SH-SY5Y (cell line): Measurements from ENCODE around the gene HMCN2.

Source experiments
- GATA2 ChIP-seq: IDR thresholded peaks from 2 replicates; pipeline ENCODE4 v1.6.1; 2011; ENCODE audit warnings: mild to moderate bottlenecking, low read depth, low read length
- GATA3 ChIP-seq: IDR thresholded peaks from 2 replicates; pipeline ENCODE4 v1.6.1; 2011; ENCODE audit warnings: low read depth, mild to moderate bottlenecking, low read length, moderate library complexity

- TF ChIP-seq GATA2: no peak
- no peak for TF ChIP-seq GATA3
Observed at GRCh38 chr9:130291474-130291873, 25.9 kb downstream of the HMCN2 start.
